ENCODE measurements around the gene STPG1.

The STPG1 gene

GRCh38 chr1:24417681-24418080 is 4.1 kb upstream of the STPG1 start:
- no peak for FAIRE-seq
- DNase-seq (ENCODE audit: insufficient read length, low spot score) = no peak

DNA sequence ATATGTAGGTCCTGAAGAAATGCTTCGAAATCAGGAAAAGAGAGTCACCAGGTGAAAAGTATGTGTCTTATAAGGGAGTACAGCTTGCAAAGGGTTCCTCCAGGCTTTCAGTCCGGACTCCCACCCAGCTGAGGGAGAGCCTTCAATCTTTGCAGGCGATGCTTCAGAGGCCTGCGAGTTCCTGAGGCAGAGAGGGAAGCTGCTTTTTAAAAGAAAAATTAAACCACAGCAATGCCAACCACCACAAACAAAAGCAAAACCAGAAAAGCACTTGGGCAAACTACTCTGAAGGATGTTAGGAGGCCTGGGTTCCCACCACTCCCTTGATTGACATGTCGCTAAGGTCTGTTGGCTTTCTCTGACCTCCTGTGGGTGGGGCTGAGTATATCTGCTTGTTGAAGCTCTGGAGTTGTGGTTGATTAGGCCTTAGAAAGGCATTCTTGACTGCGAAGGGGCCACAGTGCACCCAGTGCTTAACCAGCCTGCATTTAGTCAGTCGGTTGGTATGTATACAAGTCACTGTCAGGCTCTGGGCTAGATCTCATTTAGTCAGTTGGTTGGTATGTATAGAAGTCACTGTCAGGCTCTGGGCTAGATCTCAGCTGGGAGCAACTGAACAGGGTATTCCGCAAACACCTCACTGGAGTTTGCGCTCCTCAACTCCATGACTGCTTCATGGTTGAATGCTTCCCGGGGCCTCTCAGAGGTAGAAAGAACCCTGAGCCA is 3.2 kb upstream of the STPG1 start:
- peak; percentile 30 for DNase-seq (ENCODE audit: insufficient read length, low spot score)
- FAIRE-seq = peak; percentile 93
- no peak for TF ChIP-seq POLR2A (IDR thresholded peaks at IDR 0.05; ENCODE audit: low read depth, low read length)

More at GRCh38 chr1:24417681-24418080, 4.1 kb upstream of the STPG1 start:
- TF ChIP-seq POLR2A (IDR thresholded peaks at IDR 0.05; ENCODE audit: low read depth, low read length) = no peak

DNA sequence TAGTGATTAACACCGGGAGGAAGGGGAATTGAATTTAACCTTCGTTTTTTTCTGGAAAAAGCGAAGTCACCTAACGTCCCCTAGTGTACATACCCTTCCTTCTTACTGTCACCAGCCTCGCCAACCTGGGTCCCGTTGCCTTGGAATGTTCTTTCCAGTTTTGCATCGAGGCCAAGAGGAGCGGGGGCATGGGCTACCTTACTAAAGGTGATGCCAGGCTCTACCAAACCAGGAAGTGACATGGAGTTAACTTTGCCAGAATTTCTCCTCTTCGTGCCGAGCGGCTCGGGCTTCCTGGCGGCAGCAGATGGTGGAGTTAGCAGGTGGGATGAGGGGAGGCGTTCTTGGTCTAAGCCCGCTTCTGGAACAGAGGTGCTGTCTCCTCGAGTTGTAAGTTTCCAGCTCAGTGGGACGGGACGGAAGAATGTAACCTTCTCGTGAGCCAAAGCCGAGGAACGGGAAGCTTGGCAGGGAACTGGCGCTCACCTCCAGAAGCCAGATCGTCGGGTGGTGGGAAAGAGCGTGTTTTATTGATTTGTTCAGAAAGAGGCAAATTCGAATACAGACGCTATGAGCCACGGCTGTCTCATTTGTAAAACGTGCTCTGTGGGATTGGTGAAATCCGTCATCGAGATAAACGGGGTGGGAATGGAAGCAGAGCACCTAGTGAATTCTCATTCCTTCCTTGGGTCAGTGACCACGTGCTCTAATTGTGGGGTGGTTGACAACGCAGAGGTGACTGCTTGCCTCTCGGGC is 2.5 kb upstream of the STPG1 start:
- TF ChIP-seq POLR2A (IDR thresholded peaks at IDR 0.05; ENCODE audit: low read depth, low read length) = no peak
- FAIRE-seq = no peak
- DNase-seq (ENCODE audit: insufficient read length, low spot score) = no peak

DNA sequence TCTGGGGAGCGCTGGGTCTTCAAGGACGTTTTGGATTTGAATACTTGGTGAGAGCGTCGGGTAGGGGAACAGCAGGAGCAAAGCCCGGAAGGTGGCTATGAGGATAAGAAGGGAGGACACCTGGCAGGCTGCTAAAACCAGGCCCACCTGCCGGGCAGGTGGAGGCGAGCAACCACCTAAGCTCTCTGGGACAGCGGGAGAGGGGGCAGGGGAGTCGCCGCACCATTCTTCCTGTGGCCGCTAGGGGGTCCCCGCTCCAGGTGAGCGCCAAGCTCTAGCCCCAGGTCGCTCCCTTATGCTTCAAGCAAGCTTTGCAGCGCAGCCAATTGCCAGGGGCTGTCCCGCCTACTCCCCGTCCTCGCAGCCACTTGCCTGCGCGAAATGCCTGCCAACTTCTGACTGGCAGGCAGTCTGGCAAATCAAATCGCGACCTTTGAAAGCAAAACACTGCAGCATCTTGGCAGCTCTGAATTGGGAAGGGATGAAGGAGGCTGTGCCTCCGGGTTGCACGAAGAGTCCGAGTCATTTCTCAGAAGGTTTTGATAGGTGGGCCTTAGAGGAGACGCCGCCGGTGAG is 1.8 kb upstream of the STPG1 start, which contains the start of gene NIPAL3:
TSS of gene NIPAL3 (plus strand) at position 469 of the 576 bp plus-strand sequence. CDS start 3,746 bp downstream, outside the sequence.
- TF ChIP-seq POLR2A (IDR thresholded peaks at IDR 0.05; ENCODE audit: low read depth, low read length) = no peak
- peak; percentile 38 for FAIRE-seq
- DNase-seq (ENCODE audit: insufficient read length, low spot score) = peak; percentile 59

DNA sequence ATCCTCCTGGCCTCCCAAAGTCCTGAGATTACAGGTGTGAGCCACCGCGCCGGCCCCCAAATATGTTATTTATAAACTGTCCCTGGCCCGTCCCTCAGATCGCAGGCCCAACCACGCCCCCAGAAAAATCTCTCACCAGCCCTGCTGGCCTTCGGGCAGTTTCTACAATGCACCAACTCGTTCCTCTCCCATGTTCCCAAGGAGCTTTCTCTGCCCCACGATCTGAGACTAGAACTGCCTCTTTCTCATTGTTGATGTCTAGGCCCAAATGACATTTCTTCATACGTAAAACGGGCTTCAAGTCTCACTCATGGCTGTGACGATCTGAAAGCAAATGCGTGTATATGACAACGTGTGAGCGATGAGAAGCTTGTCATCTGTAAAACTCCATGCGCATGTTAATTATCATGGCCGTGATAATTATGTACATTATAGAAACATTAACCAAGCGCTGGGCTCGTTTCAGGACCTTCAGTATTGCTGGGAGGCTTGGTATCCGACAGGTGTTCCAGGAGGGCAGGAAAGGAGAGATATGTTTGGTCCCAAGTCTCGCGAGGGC is 1.3 kb upstream of the STPG1 start:
- no peak for DNase-seq (ENCODE audit: insufficient read length, low spot score)
- TF ChIP-seq POLR2A (IDR thresholded peaks at IDR 0.05; ENCODE audit: low read depth, low read length) = no peak
- no peak for FAIRE-seq

- FAIRE-seq = no peak
- TF ChIP-seq POLR2A (IDR thresholded peaks at IDR 0.05; ENCODE audit: low read depth, low read length) = no peak
These were observed 1.2 kb downstream of the STPG1 start for GRCh38 chr1:24412408-24412807.

DNA sequence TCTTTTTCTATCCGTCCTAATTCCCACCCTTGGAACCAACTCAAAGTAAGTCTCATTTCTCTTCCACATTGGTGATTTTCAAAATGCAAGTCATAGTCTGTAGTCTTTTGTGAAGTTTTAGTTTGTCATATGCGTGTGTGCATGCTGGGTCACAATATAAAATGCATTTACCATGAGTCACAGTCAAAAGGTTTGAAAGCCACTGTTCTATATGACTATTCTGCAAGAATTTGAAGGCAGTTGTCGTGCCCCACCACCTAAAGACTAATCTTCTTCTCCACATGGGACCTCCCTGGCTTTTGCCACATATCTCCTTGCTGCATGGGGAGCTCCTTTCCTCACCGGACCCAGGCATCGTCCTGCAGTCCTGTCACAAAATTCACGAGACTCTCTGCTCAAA is 1.6 kb downstream of the STPG1 start:
- no peak for FAIRE-seq
- no peak for DNase-seq (ENCODE audit: insufficient read length, low spot score)
- no peak for TF ChIP-seq POLR2A (IDR thresholded peaks at IDR 0.05; ENCODE audit: low read depth, low read length)

More at GRCh38 chr1:24412408-24412807, 1.2 kb downstream of the STPG1 start:
- no peak for DNase-seq (ENCODE audit: insufficient read length, low spot score)

- FAIRE-seq (no peak), DNase-seq (ENCODE audit: insufficient read length, low spot score) (no peak)
- no peak for TF ChIP-seq POLR2A (IDR thresholded peaks at IDR 0.05; ENCODE audit: low read depth, low read length)
These were observed 2.8 kb downstream of the STPG1 start for GRCh38 chr1:24410750-24411149.

DNA sequence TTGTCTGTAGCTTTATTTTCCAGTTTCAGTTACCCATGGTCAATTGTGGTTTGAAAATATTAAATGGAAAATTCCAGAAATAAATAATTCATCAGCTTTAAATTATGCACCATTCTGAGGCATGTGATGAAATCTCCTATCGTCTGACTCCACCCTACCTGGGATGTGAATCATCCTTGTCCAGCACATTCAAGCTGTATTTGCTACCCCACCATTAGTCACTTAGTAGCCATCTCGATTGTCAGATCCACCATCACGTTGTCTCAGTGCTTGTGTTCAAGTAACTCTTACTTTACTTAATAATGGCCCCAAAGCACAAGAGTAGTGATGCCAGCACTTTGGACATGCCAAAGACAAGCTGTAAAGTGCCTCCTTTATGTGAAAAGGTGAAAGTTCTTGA is 4.0 kb downstream of the STPG1 start:
- TF ChIP-seq POLR2A (IDR thresholded peaks at IDR 0.05; ENCODE audit: low read depth, low read length) = no peak
- FAIRE-seq (peak; percentile 93), DNase-seq (ENCODE audit: insufficient read length, low spot score) (no peak)

GRCh38 chr1:24406788-24407187 is 6.8 kb downstream of the STPG1 start:
- TF ChIP-seq POLR2A (IDR thresholded peaks at IDR 0.05; ENCODE audit: low read depth, low read length) = no peak
- no peak for DNase-seq (ENCODE audit: insufficient read length, low spot score)
- FAIRE-seq = no peak

DNA sequence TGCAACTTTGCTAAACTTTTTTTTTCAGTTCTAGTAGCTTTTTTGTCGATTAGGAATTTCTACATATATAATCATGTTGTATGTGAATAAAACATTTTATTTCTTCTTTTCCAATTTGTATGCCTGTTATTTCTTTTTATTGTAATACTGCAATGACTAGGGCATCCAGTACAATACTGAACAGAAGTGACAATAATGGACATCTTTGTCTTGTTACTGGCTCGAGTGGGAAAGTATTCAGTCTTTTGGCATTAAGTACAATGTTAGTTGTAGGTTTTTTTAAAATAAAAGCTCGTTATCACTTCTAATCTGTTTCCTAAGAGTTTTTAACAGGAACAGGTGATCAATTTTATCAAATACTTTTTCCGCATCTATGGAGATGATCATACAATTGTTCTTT is 9.8 kb downstream of the STPG1 start:
- no peak for FAIRE-seq
- no peak for DNase-seq (ENCODE audit: insufficient read length, low spot score)
- no peak for TF ChIP-seq POLR2A (IDR thresholded peaks at IDR 0.05; ENCODE audit: low read depth, low read length)

DNA sequence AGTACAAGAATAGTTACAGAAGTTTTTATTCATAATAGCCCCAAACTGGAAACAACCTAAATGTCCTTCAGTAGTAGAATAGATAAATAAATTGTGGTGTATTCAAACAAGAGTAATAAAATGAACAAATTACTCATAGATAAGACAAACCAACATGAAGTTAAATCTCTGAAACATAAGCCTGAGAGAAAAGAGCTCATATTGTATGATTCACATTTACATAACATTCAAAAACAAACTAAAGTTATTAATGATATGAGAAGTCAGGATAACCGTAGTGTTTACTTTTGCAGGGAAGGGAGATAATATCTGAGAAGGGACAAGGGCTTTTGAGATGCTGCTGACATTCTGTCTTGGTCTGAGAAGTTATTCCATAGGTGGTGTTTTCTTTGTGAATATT is 13.5 kb downstream of the STPG1 start:
- FAIRE-seq (no peak), DNase-seq (ENCODE audit: insufficient read length, low spot score) (no peak)

GRCh38 chr1:24393892-24394291 is 19.7 kb downstream of the STPG1 start:
- no peak for TF ChIP-seq POLR2A (IDR thresholded peaks at IDR 0.05; ENCODE audit: low read depth, low read length)
- FAIRE-seq (peak; percentile 86), DNase-seq (ENCODE audit: insufficient read length, low spot score) (peak; percentile 42)

More for the DNA sequence above, 13.5 kb downstream of the STPG1 start:
- TF ChIP-seq POLR2A (IDR thresholded peaks at IDR 0.05; ENCODE audit: low read depth, low read length) = no peak
